GM19468 (cell line): ENCODE data around the gene SCGB1D4.

Experiments
- ATAC-seq: cut with Tn5 transposase; IDR thresholded peaks from one replicate; pipeline ENCODE4 v1.9.1; 2021; ENCODE audit warnings: mild to moderate bottlenecking, moderate library complexity, moderate number of reproducible peaks; ENCODE audit not compliant: unreplicated experiment; ENCODE audit errors: extremely low read depth

Gene SCGB1D4

DNA sequence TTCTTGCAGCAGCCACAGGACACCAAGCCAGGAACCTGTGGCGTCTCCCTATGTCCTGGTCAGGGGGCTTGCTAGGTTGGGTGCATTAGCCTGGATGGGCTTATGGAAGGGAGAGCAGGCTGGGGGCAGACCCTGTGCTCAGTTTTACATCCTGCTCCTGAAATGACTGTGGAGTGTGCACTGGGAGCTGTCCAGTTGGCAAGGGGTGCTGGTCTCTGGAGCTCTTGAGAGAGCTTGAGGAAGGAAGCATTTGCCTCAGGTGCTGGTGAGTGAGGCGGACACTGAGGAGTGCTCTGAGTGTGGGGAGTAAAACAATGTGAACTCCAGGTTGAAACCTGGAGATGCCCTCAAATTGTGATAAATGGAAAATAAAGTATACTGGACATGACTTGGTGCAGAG, 3.4 kb downstream of the SCGB1D4 start:
- no peak for ATAC-seq

GRCh38 chr11:62280452-62280851, 18.4 kb downstream of the SCGB1D4 start:
- no peak for ATAC-seq

GRCh38 chr11:62273789-62274275, 25.0 kb downstream of the SCGB1D4 start:
- ATAC-seq, result no peak

- ATAC-seq, result no peak
Observed at GRCh38 chr11:62273284-62273683, 25.6 kb downstream of the SCGB1D4 start.

GRCh38 chr11:62269654-62270278, 29.1 kb downstream of the SCGB1D4 start, which contains the start of gene SCGB2A2:
Gene SCGB2A2, plus strand, starts transcription at chr11:62270158. Its CDS starts 59 bp downstream, at chr11:62270217.
- no peak for ATAC-seq

GRCh38 chr11:62267576-62267975, 31.3 kb downstream of the SCGB1D4 start:
- ATAC-seq, result no peak

DNA sequence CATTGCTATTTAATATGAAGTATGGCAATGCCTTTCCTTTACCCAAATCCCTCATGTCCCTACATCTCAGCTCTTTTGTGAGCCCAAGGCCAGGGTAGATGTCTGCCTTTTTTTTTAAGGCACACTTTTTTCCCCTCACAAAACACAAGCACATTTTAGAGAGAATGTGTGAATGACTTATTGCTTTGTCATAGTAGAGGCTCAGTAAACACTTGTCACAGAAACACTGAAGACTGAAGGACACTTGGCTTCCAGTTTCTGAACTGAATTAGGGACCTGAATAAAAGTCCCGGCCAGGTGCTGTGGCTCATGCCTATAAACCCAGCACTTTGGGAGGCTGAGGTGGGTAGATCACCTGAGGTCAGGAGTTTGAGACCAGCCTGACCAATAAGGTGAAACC, 31.8 kb downstream of the SCGB1D4 start:
- ATAC-seq, result no peak

GRCh38 chr11:62266558-62266957, 32.3 kb downstream of the SCGB1D4 start:
- ATAC-seq, result no peak

- ATAC-seq, result no peak
Observed at GRCh38 chr11:62264004-62264403, 34.9 kb downstream of the SCGB1D4 start.

DNA sequence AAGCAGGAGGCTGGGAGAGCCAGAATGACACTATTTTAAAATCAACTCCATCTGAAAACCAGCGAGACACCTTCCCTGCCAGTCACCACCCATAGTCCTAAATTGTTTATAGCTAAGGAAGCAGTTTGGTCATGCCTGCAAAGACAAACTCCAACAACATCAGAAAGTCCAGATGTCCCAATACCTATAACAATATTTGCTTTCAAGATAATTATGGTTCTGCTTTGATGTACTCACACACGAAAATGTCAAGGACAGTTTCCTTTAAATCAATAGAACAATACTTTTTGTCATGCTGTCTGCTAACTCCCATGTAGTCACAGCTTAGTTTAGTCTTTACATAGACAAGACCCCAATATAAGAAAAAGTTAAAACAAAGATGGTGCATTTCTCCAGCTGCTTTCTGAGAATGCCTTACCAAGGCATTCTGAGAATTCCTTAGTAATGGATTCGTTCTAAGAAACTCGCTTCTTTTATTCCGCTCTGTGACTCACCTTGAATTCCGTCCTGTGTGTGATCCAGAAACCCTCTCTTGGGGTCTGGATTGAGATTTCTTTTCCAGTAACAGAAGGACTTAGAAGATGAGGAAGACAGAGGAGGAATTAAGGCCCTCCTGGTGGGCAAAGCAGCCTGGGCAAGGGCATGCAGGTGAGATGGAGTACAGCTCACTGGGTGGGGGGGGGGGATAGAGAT, 38.5 kb downstream of the SCGB1D4 start:
- ATAC-seq, result no peak

GRCh38 chr11:62256281-62256680, 42.6 kb downstream of the SCGB1D4 start:
- no peak for ATAC-seq

DNA sequence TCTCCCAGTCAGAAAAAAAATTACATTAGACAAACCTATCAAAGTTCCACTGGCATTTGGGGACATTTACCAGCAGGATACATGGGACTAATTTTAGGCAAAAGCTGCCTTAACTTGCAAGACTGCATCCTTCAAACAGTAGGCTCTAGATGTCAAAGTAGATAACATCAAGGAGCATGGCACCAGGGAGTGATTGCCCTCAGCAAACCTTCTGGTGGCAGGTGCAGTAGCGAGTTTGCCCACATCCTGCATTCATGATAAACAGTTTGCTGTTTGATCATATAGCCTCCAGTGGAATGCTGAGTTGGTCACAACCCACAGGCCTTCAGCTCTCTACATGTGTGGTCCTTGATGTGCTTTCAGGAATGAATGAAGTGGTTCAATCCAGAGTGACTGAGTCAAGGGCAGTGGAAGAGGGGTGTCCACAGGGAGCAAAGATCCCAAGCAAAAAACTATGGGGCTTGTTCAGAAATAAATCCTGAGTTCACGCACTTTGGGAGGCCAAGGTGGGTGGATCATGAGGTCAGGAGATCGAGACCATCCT, 44.8 kb downstream of the SCGB1D4 start:
- ATAC-seq, result no peak

DNA sequence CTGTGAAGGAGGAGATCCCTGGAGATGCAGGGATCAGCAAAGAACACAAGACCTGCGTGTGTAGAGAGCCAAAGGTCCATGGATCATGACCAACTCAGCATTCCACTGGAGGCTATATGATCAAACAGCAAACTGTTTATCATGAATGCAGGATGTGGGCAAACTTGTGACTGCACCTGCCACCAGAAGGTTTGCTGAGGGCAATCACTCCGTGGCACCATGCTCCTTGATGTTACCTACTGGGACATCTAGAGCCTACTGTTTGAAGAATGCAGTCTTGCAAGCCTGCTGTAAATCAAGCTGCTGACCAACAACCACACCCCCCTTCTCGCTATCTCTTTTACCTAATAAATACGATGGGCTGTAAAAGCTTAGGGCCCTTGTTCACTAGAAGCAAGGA, 47.2 kb downstream of the SCGB1D4 start:
- no peak for ATAC-seq
